ENCODE data around the gene TMEM164.

GRCh38 chrX:110055616-110056015 lies 52.7 kb downstream of the TMEM164 start:
- TF ChIP-seq CTCF (IDR thresholded peaks at IDR 0.05): no peak
- TF ChIP-seq POLR2A (IDR thresholded peaks at IDR 0.05): no peak

All from adrenal gland (tissue), 5 donors.